HEK293 (cell line): ENCODE measurements around the gene PRX.

Experiments used
- RBAK ChIP-seq: fragments of 450-650 bp; formaldehyde crosslinking; IDR thresholded peaks from 2 replicates; pipeline ENCODE4 v1.5.1; 2016; ENCODE audit warnings: missing biosample characterization, missing genetic modification characterization
- ZNF10 ChIP-seq: fragments of 450-650 bp; formaldehyde crosslinking; IDR thresholded peaks from 2 replicates; pipeline ENCODE4 v1.5.1; 2017; ENCODE audit warnings: missing biosample characterization, missing genetic modification characterization
- TF ChIP-seq, protein P1 (sequence below): fragments of 450-650 bp; formaldehyde crosslinking; optimal IDR thresholded peaks from 2 replicates; pipeline ENCODE3; 2016; ENCODE audit warnings: missing biosample characterization, mild to moderate bottlenecking, missing genetic modification characterization

DNA sequence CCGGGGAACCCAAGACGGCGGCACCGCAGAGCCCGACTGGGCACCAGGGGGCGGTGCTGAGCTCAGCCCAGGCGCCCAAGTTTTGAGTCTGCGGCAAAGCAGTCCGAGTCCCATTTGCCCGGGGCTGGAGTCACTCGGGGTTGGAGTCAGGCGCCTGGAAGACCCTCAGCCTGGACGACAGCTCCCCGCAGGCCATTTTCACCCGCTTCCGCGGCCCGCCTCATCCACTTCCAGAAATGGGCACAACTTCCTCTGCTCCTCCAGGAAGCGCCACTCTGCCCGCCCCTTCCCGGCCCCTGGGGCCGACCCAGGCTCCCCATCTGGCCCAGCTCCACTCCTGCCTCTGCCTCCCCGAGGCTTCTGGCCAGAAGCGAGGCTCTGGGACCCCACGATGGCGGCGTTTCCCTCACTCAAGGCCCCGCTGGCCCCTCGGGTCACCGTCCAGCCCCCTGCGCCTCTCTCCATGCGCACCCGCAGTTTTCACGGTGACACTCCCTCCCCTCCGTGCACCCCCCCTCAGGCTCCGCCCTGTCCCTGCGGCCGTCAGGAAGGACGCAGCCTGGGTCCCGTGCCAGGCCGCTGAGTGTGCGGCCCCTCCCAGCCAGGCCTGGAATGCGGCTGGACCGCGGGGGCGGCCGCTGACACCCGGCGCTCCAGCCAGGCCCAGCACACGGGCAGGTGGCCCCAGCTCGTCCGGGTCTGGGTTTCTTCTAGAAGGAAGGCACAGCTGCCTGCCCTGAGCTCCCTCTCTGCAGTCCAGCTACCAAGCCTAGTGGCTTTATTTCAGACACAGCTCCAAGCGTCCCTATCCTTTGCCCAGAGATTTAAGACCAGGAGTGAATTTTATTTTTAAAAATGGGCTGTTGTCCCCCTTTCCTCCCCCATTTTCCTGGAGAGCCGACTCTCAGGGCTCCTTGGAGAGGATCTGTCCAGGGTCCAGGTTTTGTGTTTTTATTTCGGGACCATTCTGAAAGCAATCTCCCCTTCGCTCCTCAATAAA is 7.9 kb upstream of the PRX start:
- TF ChIP-seq RBAK (no peak), ZNF10 (tag by site-specific recombination) (peak; percentile 56; the same call in 1 of the 2 replicates)
- TF ChIP-seq, protein P1, sequence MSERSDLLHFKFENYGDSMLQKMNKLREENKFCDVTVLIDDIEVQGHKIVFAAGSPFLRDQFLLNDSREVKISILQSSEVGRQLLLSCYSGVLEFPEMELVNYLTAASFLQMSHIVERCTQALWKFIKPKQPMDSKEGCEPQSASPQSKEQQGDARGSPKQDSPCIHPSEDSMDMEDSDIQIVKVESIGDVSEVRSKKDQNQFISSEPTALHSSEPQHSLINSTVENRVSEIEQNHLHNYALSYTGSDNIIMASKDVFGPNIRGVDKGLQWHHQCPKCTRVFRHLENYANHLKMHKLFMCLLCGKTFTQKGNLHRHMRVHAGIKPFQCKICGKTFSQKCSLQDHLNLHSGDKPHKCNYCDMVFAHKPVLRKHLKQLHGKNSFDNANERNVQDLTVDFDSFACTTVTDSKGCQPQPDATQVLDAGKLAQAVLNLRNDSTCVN (tag by site-specific recombination), result peak; percentile 91
